Stomach (tissue), 4 donors: ENCODE results near the gene NCOR1.

ENCODE experiments used
- CTCF ChIP-seq, 7 experiments: fragments of 450-650 bp in 4 of 7; fragments of 200-600 bp in 3 of 7; sonication (generic) in 3 of 7; IDR thresholded peaks; one replicate each; pipeline ENCODE4 v1.5.1; 2016 to 2019; ENCODE audit warnings: antibody characterized with exemption in 7 of 7, control low read depth in 2 of 7, mild to moderate bottlenecking in 1 of 7
- EP300 ChIP-seq: sonication (generic); formaldehyde crosslinking; IDR thresholded peaks from one replicate; pipeline ENCODE4 v1.6.1; 2017; ENCODE audit warnings: antibody characterized with exemption
- POLR2A ChIP-seq, 4 donors: fragments of 450-650 bp; IDR thresholded peaks; one replicate each; pipeline ENCODE4 v1.6.1; 2016; ENCODE audit warnings: antibody characterized with exemption in 4 of 4, control low read depth in 2 of 4, mild to moderate bottlenecking in 1 of 4, moderate library complexity in 1 of 4
- POLR2AphosphoS5 ChIP-seq, 3 donors: sonication (generic); formaldehyde crosslinking; IDR thresholded peaks; one replicate each; pipeline ENCODE4 v1.6.1; 2016; ENCODE audit warnings: antibody characterized with exemption in 3 of 3

GRCh38 chr17:16027708-16028584 is 187.4 kb downstream of the NCOR1 start:
- TF ChIP-seq CTCF (IDR thresholded peaks at IDR 0.05) = no peak
- TF ChIP-seq POLR2AphosphoS5 (IDR thresholded peaks at IDR 0.05) = peak in 1 of 3 donors; percentile 45
- TF ChIP-seq POLR2A (IDR thresholded peaks at IDR 0.05) = no peak
- TF ChIP-seq EP300 = no peak
